Measurements from ENCODE around the gene DBI. TPM values are rescaled to one million over a fixed set of nuclear protein-coding genes. Genes with fewer than 3 reads are reported as not detected.

The DBI gene
- 10 to 100 TPM; 33.4 to 55.5 (median 44.3) TPM for total RNA-seq
- total RNA-seq (2013): 61.8 TPM
- total RNA-seq: 22.8 to 102 (median 33.8) reads per million in 29 experiments

GRCh38 chr2:119366649-119367471 is at the start of gene DBI, which contains the start of gene C2orf76:
DBI (plus strand) TSS chr2:119366977; CDS start chr2:119367052, 75 bp downstream.
C2orf76 (minus strand) TSS chr2:119366834; CDS start chr2:119339959, 26,875 bp downstream.
- CTCF ChIA-PET: interaction anchor here in 1 of 2 donors (1.1 kb wide), 1 partner anchor 1552 kb away, joined by 8 read pairs; the partner anchor contains the start of gene DDX18
- peaks cover 50 to 60% (median 60%) of the 10 kb centered on the region in 3 donors for H3K4me1 Mint-ChIP-seq

GRCh38 chr2:119317554-119317953 is 49.2 kb upstream of the DBI start:
- WGBS (ENCODE audit: insufficient coverage): no CpG with 5 or more reads among the region's 1 CpG
- no peaks in the 10 kb centered on the region for H3K27me3 ChIP-seq (replicated peaks in 1 of 2; ENCODE audit: control insufficient read depth in 2 of 2, extremely low read depth in 1 of 2, insufficient read depth in 2 of 2, low read length in 1 of 2)
- Mint-ChIP-seq H3K36me3 (peaks cover 10% of the 10 kb centered on the region), H3K4me1 (no peaks in the 10 kb centered on the region), H3K27me3 (no peaks in the 10 kb centered on the region), H3K27ac (no peak overlapping the region), H3K4me3 (no peak overlapping the region), H3K9me3 (no peaks in the 10 kb centered on the region)
- H3K4me1 ChIP-seq (ENCODE audit: control insufficient read depth in 1 of 2, extremely low read depth in 1 of 2, insufficient read depth in 2 of 2, low read length in 2 of 2): no peaks in the 10 kb centered on the region
- CTCF ChIA-PET: no interaction called here
- no peaks in the 10 kb centered on the region for H3K36me3 ChIP-seq (ENCODE audit: control insufficient read depth in 2 of 2, extremely low read depth in 1 of 2, insufficient read depth in 1 of 2, low read length in 1 of 2)
- H3K9me3 ChIP-seq: no peaks in the 10 kb centered on the region
- H3K27ac ChIP-seq (ENCODE audit: low read length): no peak overlapping the region
- ATAC-seq (replicated peaks in 1 of 4) (no peak), DNase-seq (no peak)
- POLR2A ChIA-PET: no interaction called here
- no peak overlapping the region for H3K4me3 ChIP-seq (ENCODE audit: control insufficient read depth in 1 of 2, extremely low read depth in 1 of 2, low read length in 1 of 2)

More at GRCh38 chr2:119366649-119367471, at the start of gene DBI, which contains the start of gene C2orf76:
- peak within 1 kb of the TSS; percentile 89 for H3K27ac ChIP-seq (ENCODE audit: low read length)
- Mint-ChIP-seq H3K27ac (peak within 1 kb of the TSS; percentile 85 to 97), H3K9me3 (no peaks in the 10 kb centered on the region), H3K36me3 (peaks cover 30% of the 10 kb centered on the region), H3K27me3 (no peaks in the 10 kb centered on the region), H3K4me3 (peak within 1 kb of the TSS; percentile 96 to 99 (median 98))
- H3K27me3 ChIP-seq (replicated peaks in 1 of 2; ENCODE audit: control insufficient read depth in 2 of 2, extremely low read depth in 1 of 2, insufficient read depth in 2 of 2, low read length in 1 of 2): no peaks in the 10 kb centered on the region
- peaks cover 10 to 31% of the 10 kb centered on the region in 2 donors for H3K36me3 ChIP-seq (ENCODE audit: control insufficient read depth in 2 of 2, extremely low read depth in 1 of 2, insufficient read depth in 1 of 2, low read length in 1 of 2)
- H3K4me1 ChIP-seq (ENCODE audit: control insufficient read depth in 1 of 2, extremely low read depth in 1 of 2, insufficient read depth in 2 of 2, low read length in 2 of 2): peaks cover 12 to 42% of the 10 kb centered on the region in 2 experiments
- no peaks in the 10 kb centered on the region for H3K9me3 ChIP-seq
- WGBS (ENCODE audit: insufficient coverage): 0% methylated on average over 62 of the region's 65 CpGs
- ATAC-seq (replicated peaks in 1 of 4): peak; percentile 95 to 96 (median 96)
- H3K4me3 ChIP-seq (ENCODE audit: control insufficient read depth in 1 of 2, extremely low read depth in 1 of 2, low read length in 1 of 2): peak within 1 kb of the TSS; percentile 84 to 90
- POLR2A ChIA-PET: interaction anchor here in 1 of 2 donors (1.2 kb wide), 1 partner anchor 22 kb away, joined by 3 read pairs; no protein-coding TSS in a partner anchor
- peak; percentile 81 to 95 (median 86) for DNase-seq

DNA sequence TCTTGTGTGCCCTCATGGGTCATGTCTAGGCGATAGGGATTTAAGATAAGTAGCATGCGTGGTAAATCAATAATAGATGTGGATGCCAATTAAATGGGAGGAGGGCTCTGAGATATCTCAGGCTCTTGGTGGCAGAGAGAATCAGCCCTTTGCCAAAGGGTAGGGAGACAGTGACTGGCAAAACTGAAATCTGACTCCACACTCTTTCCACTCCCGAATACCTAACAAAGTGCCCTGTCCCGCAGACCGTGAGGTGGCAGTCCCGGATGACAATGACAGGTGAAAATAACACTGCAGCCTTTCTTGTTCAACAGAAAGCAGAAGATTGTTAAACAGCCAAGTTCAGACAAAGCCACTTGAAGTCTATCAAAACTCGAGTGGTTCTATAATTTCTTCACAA is 47.2 kb upstream of the DBI start:
- ATAC-seq (replicated peaks in 1 of 4) (no peak), DNase-seq (no peak)
- Histone ChIP-seq H3K27me3 (replicated peaks in 1 of 2; ENCODE audit: control insufficient read depth in 2 of 2, extremely low read depth in 1 of 2, insufficient read depth in 2 of 2, low read length in 1 of 2) (no peaks in the 10 kb centered on the region), H3K9me3 (no peaks in the 10 kb centered on the region), H3K36me3 (ENCODE audit: control insufficient read depth in 2 of 2, extremely low read depth in 1 of 2, insufficient read depth in 1 of 2, low read length in 1 of 2) (no peaks in the 10 kb centered on the region), H3K4me3 (ENCODE audit: control insufficient read depth in 1 of 2, extremely low read depth in 1 of 2, low read length in 1 of 2) (no peak overlapping the region), H3K4me1 (ENCODE audit: control insufficient read depth in 1 of 2, extremely low read depth in 1 of 2, insufficient read depth in 2 of 2, low read length in 2 of 2) (no peaks in the 10 kb centered on the region), H3K27ac (ENCODE audit: low read length) (no peak overlapping the region)
- no peaks in the 10 kb centered on the region for H3K9me3 Mint-ChIP-seq
- 70% methylated on average over 4 of the region's 7 CpGs for WGBS (ENCODE audit: insufficient coverage)
- H3K27ac Mint-ChIP-seq: no peak overlapping the region
- POLR2A ChIA-PET: interaction anchor here in 1 of 2 donors (0.5 kb wide), 1 partner anchor 912 kb away, joined by 4 read pairs; no protein-coding TSS in a partner anchor
- H3K36me3 Mint-ChIP-seq: peaks cover 3% of the 10 kb centered on the region
- CTCF ChIA-PET: no interaction called here
- no peaks in the 10 kb centered on the region for H3K27me3 Mint-ChIP-seq
- H3K4me1 Mint-ChIP-seq: no peaks in the 10 kb centered on the region
- no peak overlapping the region for H3K4me3 Mint-ChIP-seq

GRCh38 chr2:119323459-119323858 is 43.3 kb upstream of the DBI start:
- no peak for DNase-seq
- no peaks in the 10 kb centered on the region for H3K9me3 Mint-ChIP-seq
- H3K27me3 Mint-ChIP-seq: no peaks in the 10 kb centered on the region
- H3K4me1 Mint-ChIP-seq: no peaks in the 10 kb centered on the region
- Histone ChIP-seq H3K4me3 (ENCODE audit: control insufficient read depth in 1 of 2, extremely low read depth in 1 of 2, low read length in 1 of 2) (no peak overlapping the region), H3K4me1 (ENCODE audit: control insufficient read depth in 1 of 2, extremely low read depth in 1 of 2, insufficient read depth in 2 of 2, low read length in 2 of 2) (no peaks in the 10 kb centered on the region), H3K36me3 (ENCODE audit: control insufficient read depth in 2 of 2, extremely low read depth in 1 of 2, insufficient read depth in 1 of 2, low read length in 1 of 2) (no peaks in the 10 kb centered on the region), H3K27me3 (replicated peaks in 1 of 2; ENCODE audit: control insufficient read depth in 2 of 2, extremely low read depth in 1 of 2, insufficient read depth in 2 of 2, low read length in 1 of 2) (no peaks in the 10 kb centered on the region), H3K9me3 (no peaks in the 10 kb centered on the region), H3K27ac (ENCODE audit: low read length) (no peak overlapping the region)
- CTCF ChIA-PET: no interaction called here
- peaks cover 2% of the 10 kb centered on the region for H3K36me3 Mint-ChIP-seq
- WGBS (ENCODE audit: insufficient coverage): 88% methylated on average over 7 of the region's 8 CpGs
- POLR2A ChIA-PET: no interaction called here
- H3K4me3 Mint-ChIP-seq: no peak overlapping the region
- H3K27ac Mint-ChIP-seq: no peak overlapping the region
- no peak for ATAC-seq (replicated peaks in 1 of 4)

DNA sequence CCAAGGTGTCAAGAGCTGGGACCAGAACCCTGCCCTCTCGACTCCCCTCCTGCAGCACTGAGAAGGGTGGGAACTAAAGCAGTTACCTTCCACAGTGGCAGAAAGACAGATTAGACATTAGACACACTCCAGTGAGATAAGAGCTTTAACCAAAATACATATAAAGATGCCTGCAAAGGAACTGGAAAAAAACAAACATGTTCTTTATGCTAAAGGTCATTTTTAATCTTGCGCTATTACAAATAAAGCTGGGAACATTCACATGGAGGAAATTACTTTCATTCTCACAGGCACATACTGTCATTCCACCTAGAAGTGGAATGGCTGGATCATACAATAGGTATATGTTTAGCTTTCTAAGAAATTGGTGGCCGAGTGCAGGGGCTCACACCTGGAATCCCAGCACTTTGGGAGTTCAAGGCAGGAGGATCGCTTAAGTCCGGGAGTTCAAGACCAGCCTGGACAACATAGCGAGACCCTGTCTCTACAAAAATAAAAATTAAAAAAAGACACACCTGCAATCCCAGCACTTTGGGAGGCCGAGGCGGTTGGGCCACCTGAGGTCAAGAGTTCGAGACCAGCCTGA is 42.0 kb upstream of the DBI start:
- no peak overlapping the region for H3K4me3 ChIP-seq (ENCODE audit: control insufficient read depth in 1 of 2, extremely low read depth in 1 of 2, low read length in 1 of 2)
- ChIA-PET CTCF (interaction anchor here in 1 of 2 donors (0.6 kb wide), 1 partner anchor 8 kb away, joined by 7 read pairs; no protein-coding TSS in a partner anchor), POLR2A (no interaction called here)
- no peaks in the 10 kb centered on the region for H3K4me1 ChIP-seq (ENCODE audit: control insufficient read depth in 1 of 2, extremely low read depth in 1 of 2, insufficient read depth in 2 of 2, low read length in 2 of 2)
- H3K36me3 ChIP-seq (ENCODE audit: control insufficient read depth in 2 of 2, extremely low read depth in 1 of 2, insufficient read depth in 1 of 2, low read length in 1 of 2): no peaks in the 10 kb centered on the region
- DNase-seq (no peak), ATAC-seq (replicated peaks in 1 of 4) (no peak)
- Mint-ChIP-seq H3K36me3 (peaks cover 2% of the 10 kb centered on the region), H3K4me1 (no peaks in the 10 kb centered on the region), H3K27me3 (no peaks in the 10 kb centered on the region), H3K4me3 (no peak overlapping the region), H3K27ac (no peak overlapping the region), H3K9me3 (no peaks in the 10 kb centered on the region)
- no peak overlapping the region for H3K27ac ChIP-seq (ENCODE audit: low read length)
- no peaks in the 10 kb centered on the region for H3K27me3 ChIP-seq (replicated peaks in 1 of 2; ENCODE audit: control insufficient read depth in 2 of 2, extremely low read depth in 1 of 2, insufficient read depth in 2 of 2, low read length in 1 of 2)
- H3K9me3 ChIP-seq: no peaks in the 10 kb centered on the region
- WGBS (ENCODE audit: insufficient coverage): 97% methylated on average over 5 of the region's 9 CpGs

- no peaks in the 10 kb centered on the region for H3K27me3 Mint-ChIP-seq
- no peak overlapping the region for H3K4me3 Mint-ChIP-seq
- Histone ChIP-seq H3K4me3 (ENCODE audit: control insufficient read depth in 1 of 2, extremely low read depth in 1 of 2, low read length in 1 of 2) (no peak overlapping the region), H3K27me3 (replicated peaks in 1 of 2; ENCODE audit: control insufficient read depth in 2 of 2, extremely low read depth in 1 of 2, insufficient read depth in 2 of 2, low read length in 1 of 2) (no peaks in the 10 kb centered on the region), H3K27ac (ENCODE audit: low read length) (no peak overlapping the region), H3K4me1 (ENCODE audit: control insufficient read depth in 1 of 2, extremely low read depth in 1 of 2, insufficient read depth in 2 of 2, low read length in 2 of 2) (no peaks in the 10 kb centered on the region), H3K36me3 (ENCODE audit: control insufficient read depth in 2 of 2, extremely low read depth in 1 of 2, insufficient read depth in 1 of 2, low read length in 1 of 2) (no peaks in the 10 kb centered on the region), H3K9me3 (no peaks in the 10 kb centered on the region)
- H3K4me1 Mint-ChIP-seq: no peaks in the 10 kb centered on the region
- H3K36me3 Mint-ChIP-seq: peaks cover 13% of the 10 kb centered on the region
- no peaks in the 10 kb centered on the region for H3K9me3 Mint-ChIP-seq
- ChIA-PET CTCF (no interaction called here), POLR2A (no interaction called here)
- H3K27ac Mint-ChIP-seq: no peak overlapping the region
- WGBS (ENCODE audit: insufficient coverage): no CpG with 5 or more reads among the region's 1 CpG
- DNase-seq (no peak), ATAC-seq (replicated peaks in 1 of 4) (no peak)
Measured at GRCh38 chr2:119326938-119327337, 39.8 kb upstream of the DBI start.
